ENCODE results near the gene IDH2.
A peak's percentile ranks its signal among the peaks of the same experiment; 100 is the strongest.
"Not testable (repeated sequence)": the region's sequence is repeated elsewhere in the genome, so short reads cannot be mapped to it uniquely, and the experiment has no call there.

The IDH2 gene

DNA sequence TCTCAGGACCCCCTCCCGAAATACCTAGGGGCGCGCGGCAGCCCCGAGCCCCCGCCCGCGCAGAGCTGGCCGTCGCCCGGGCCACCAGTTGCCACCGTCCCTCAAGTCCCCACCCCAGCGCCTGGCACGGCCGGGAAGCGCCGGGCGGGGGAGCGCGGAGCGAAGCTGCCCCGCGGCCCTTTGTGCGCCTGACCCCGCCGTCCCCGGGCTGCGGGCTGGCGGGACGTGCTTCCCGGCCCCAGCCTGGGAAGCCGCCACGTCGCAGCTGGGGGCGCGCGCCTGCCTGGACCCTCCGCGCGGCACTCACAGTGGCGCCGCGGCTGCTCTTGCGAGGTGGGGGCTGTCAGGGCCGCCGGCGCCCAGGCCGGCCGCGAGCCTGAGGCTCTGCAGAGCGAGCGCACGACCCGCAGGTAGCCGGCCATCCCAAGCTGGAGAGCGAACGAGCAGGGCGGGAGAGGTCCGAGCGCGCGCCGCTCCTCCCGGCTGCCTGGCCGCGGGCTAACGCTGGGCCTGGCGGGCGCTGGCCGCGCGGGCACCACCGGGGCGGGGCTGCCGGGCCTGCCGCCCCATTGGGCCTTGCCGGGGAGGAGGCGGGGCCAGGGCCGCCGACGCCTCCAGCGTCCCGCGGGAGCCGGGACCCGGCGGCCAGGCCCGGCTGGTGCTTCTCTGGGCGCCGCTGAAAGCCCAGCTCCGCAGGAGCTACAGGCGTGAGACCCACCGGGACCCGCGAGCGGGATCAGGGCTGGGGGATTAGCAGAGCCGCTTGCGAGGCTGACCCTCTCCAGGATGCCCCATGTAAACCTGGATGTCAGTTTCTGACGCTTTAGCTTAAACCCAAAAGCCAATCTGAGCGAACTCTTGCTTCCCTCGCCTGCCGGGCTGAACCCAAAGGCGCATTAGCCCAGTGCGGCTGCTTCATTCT, at the start of gene IDH2:
TSS of gene IDH2 (minus strand) at position 500 of the 922 bp plus-strand sequence. CDS start at position 422, 78 bp downstream.
- Histone ChIP-seq H3K36me3 (ENCODE audit: control insufficient read depth, insufficient read depth, low read length) (no peaks in the 10 kb centered on the region), H3K27me3 (ENCODE audit: control insufficient read depth, insufficient read depth, low read length) (peaks cover 25% of the 10 kb centered on the region), H3K4me1 (ENCODE audit: control insufficient read depth, insufficient read depth, low read length) (peaks cover 39% of the 10 kb centered on the region), H3K27ac (ENCODE audit: low read depth, low read length) (no peak within 1 kb of the TSS), H3K9me3 (ENCODE audit: control insufficient read depth, insufficient read depth, low read depth, low read length) (no peaks in the 10 kb centered on the region), H3K9ac (ENCODE audit: low read length) (peak within 1 kb of the TSS; percentile 89), H3K4me3 (ENCODE audit: low read depth, low read length) (peak within 1 kb of the TSS; percentile 86)

- not testable (repeated sequence) for H3K9ac ChIP-seq (ENCODE audit: low read length); H3K9me3 ChIP-seq (ENCODE audit: control insufficient read depth, insufficient read depth, low read depth, low read length); H3K27me3 ChIP-seq (ENCODE audit: control insufficient read depth, insufficient read depth, low read length); H3K27ac ChIP-seq (ENCODE audit: low read depth, low read length); H3K36me3 ChIP-seq (ENCODE audit: control insufficient read depth, insufficient read depth, low read length); H3K4me3 ChIP-seq (ENCODE audit: low read depth, low read length)
- H3K4me1 ChIP-seq (ENCODE audit: control insufficient read depth, insufficient read depth, low read length): peaks cover 31% of the 10 kb centered on the region
These were observed 48.3 kb upstream of the IDH2 start for GRCh38 chr15:90150551-90150950.

DNA sequence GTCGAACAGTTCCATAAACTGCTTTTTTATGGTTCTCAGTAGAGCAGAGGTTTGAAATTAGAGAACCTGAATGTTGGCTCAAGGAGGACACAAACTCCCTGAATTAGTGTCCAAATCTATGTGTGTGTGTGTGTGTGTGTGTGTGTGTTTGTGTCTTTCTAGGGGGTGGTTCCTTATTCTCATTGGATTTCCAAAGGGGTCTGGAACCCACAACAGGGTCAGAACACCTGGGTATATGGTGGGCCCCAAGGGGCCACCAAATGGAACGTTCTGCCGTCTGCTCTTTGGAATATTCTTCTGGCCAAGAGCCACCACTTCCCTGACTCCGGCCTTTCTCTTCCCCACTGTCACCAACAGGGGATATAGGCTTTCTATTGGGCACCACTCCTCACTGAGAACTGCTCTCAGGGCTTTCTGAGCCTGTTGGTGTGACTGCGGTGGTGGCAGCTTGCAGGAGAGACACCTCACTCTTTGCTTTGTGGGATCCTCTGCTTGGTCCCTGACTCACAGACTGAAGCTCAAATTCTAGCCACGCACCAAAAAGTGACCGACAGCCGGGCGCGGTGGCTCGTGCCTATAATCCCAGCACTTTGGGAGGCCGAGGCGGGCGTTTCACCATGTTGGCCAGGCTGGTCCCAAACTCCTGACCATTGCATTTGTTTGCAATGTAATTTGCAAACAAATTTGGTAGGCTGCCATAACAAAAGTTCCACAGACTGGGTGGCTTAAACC, 47.5 kb upstream of the IDH2 start:
- Histone ChIP-seq H3K27me3 (ENCODE audit: control insufficient read depth, insufficient read depth, low read length) (no peaks in the 10 kb centered on the region), H3K27ac (ENCODE audit: low read depth, low read length) (no peak overlapping the region), H3K4me3 (ENCODE audit: low read depth, low read length) (no peak overlapping the region), H3K9ac (ENCODE audit: low read length) (no peak overlapping the region), H3K36me3 (ENCODE audit: control insufficient read depth, insufficient read depth, low read length) (no peaks in the 10 kb centered on the region), H3K9me3 (ENCODE audit: control insufficient read depth, insufficient read depth, low read depth, low read length) (no peaks in the 10 kb centered on the region), H3K4me1 (ENCODE audit: control insufficient read depth, insufficient read depth, low read length) (peaks cover 31% of the 10 kb centered on the region)

GRCh38 chr15:90146198-90146761, 44.0 kb upstream of the IDH2 start:
- H3K27ac ChIP-seq (ENCODE audit: low read depth, low read length); H3K36me3 ChIP-seq (ENCODE audit: control insufficient read depth, insufficient read depth, low read length); H3K4me3 ChIP-seq (ENCODE audit: low read depth, low read length); H3K9ac ChIP-seq (ENCODE audit: low read length); H3K27me3 ChIP-seq (ENCODE audit: control insufficient read depth, insufficient read depth, low read length); H3K9me3 ChIP-seq (ENCODE audit: control insufficient read depth, insufficient read depth, low read depth, low read length): not testable (repeated sequence)
- H3K4me1 ChIP-seq (ENCODE audit: control insufficient read depth, insufficient read depth, low read length): peaks cover 19% of the 10 kb centered on the region

DNA sequence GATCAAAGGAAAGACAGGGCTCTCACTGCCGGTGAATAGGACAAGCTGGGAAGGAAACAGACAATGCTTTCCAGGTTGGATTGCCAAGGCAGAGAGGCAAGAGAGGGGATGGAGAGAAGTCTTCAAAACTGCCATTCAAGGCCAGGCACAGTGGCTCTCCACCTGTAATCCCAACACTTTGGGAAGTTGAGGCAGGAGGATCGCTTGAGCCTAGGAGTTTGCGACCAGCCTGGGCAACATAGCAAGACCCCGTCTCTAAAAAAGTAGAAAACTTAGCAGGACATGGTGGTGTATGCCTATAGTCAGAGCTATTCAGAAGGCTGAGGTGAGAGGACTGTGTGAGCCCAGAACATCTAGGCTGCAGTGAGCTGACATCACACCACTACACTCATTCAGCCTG, 43.5 kb upstream of the IDH2 start:
- Histone ChIP-seq H3K27me3 (ENCODE audit: control insufficient read depth, insufficient read depth, low read length) (no peaks in the 10 kb centered on the region), H3K9ac (ENCODE audit: low read length) (no peak overlapping the region), H3K36me3 (ENCODE audit: control insufficient read depth, insufficient read depth, low read length) (no peaks in the 10 kb centered on the region), H3K4me3 (ENCODE audit: low read depth, low read length) (no peak overlapping the region), H3K4me1 (ENCODE audit: control insufficient read depth, insufficient read depth, low read length) (peaks cover 19% of the 10 kb centered on the region), H3K27ac (ENCODE audit: low read depth, low read length) (no peak overlapping the region), H3K9me3 (ENCODE audit: control insufficient read depth, insufficient read depth, low read depth, low read length) (no peaks in the 10 kb centered on the region)

DNA sequence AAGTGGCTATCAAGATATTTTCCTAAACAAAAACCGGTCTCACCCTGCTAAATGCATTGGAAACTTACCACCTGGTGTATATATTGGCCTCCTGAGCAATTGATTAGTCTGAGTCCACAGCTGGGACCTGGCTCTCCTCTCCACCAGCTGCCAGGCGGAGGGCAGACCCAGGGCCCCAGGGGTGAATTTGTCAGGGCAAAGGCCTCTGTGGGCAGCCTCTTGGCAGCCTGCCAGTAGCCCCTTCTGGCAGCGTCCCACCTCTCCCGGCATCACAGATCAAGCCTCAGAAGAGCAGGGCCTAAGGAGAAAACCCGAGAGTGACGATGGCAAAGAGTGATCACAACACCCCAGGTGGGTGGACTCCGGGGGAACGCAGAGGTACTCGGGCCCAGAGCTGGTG, 43.0 kb upstream of the IDH2 start:
- H3K4me1 ChIP-seq (ENCODE audit: control insufficient read depth, insufficient read depth, low read length): peaks cover 19% of the 10 kb centered on the region
- H3K4me3 ChIP-seq (ENCODE audit: low read depth, low read length): no peak overlapping the region
- no peak overlapping the region for H3K27ac ChIP-seq (ENCODE audit: low read depth, low read length)
- no peak overlapping the region for H3K9ac ChIP-seq (ENCODE audit: low read length)
- H3K9me3 ChIP-seq (ENCODE audit: control insufficient read depth, insufficient read depth, low read depth, low read length): no peaks in the 10 kb centered on the region
- H3K36me3 ChIP-seq (ENCODE audit: control insufficient read depth, insufficient read depth, low read length): no peaks in the 10 kb centered on the region
- H3K27me3 ChIP-seq (ENCODE audit: control insufficient read depth, insufficient read depth, low read length): no peaks in the 10 kb centered on the region

DNA sequence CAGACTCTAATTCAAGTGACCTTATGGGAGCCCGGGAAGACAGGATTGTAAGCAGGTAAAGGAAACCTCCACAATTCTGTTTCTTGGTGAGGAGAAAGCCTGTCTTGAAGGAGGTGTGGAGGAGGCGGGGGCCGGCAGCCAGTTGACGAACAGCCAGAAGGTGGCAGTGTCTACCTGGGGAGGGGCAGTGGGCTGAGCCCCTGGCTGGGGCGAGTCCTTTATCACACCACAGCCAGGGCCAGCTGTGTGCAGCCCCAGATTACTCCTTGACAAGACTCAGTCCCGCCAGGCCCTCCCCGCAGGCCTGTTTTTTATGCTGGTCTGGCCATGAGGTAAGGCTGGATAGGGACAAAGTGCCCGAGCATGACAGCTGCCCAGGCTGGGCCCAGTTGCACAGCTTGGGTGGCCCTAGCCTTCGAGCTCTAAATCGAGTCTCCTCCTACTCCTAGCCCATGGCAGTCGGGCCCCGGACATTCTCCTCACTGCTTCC, 40.9 kb upstream of the IDH2 start:
- no peak overlapping the region for H3K9ac ChIP-seq (ENCODE audit: low read length)
- H3K27me3 ChIP-seq (ENCODE audit: control insufficient read depth, insufficient read depth, low read length): no peaks in the 10 kb centered on the region
- H3K4me3 ChIP-seq (ENCODE audit: low read depth, low read length): no peak overlapping the region
- peaks cover 12% of the 10 kb centered on the region; the same call in 1 of the 2 replicates for H3K9me3 ChIP-seq (ENCODE audit: control insufficient read depth, insufficient read depth, low read depth, low read length)
- no peak overlapping the region for H3K27ac ChIP-seq (ENCODE audit: low read depth, low read length)
- H3K4me1 ChIP-seq (ENCODE audit: control insufficient read depth, insufficient read depth, low read length): peaks cover 6% of the 10 kb centered on the region
- H3K36me3 ChIP-seq (ENCODE audit: control insufficient read depth, insufficient read depth, low read length): no peaks in the 10 kb centered on the region

DNA sequence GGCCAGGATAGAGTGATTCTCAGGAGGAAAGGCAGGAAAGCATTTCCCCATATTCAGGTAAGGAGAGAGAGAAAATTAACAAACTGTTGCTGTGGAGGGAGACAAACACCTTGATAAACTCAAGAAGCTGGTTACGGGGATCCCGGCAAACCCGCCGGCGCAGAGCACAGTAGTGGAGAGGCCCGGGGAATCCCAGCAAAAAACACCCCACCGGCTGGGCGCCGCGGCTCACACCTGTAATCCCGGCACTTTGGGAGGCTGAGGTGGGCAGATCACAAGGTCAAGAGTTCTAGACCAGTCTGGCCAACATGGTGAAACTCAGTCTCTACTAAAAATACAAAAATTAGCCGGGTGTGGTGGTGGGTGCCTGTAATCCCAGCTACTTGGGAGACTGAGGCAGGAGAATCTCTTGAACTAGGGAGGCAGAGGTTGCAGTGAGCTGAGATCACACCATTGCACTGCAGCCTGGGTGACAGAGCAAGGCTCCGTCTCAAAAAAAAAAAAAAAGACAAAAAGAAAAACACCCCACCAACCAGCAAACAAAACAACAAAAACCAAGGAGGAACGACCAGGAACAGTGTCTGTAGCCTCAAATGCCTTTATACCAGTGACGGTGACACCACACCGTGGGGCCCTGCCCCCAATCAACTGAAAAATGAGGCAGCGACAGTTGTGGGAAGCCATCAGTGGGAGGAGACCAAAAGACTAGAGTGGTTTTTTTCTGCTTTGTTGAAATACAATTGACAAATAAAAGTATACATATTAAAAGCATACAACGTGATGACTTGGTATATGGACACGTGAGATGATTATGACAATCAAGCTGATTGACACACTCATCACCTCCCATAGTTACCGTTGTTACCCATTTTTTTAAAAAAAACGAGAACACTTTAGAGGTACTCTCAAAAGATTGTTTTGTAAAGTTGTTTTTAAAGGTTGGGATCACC, 40.2 kb upstream of the IDH2 start:
- H3K4me1 ChIP-seq (ENCODE audit: control insufficient read depth, insufficient read depth, low read length): peaks cover 6% of the 10 kb centered on the region
- no peak overlapping the region for H3K9ac ChIP-seq (ENCODE audit: low read length)
- H3K9me3 ChIP-seq (ENCODE audit: control insufficient read depth, insufficient read depth, low read depth, low read length): peaks cover 12% of the 10 kb centered on the region; the same call in 1 of the 2 replicates
- H3K36me3 ChIP-seq (ENCODE audit: control insufficient read depth, insufficient read depth, low read length): no peaks in the 10 kb centered on the region
- H3K27ac ChIP-seq (ENCODE audit: low read depth, low read length): no peak overlapping the region
- no peak overlapping the region for H3K4me3 ChIP-seq (ENCODE audit: low read depth, low read length)
- no peaks in the 10 kb centered on the region for H3K27me3 ChIP-seq (ENCODE audit: control insufficient read depth, insufficient read depth, low read length)

DNA sequence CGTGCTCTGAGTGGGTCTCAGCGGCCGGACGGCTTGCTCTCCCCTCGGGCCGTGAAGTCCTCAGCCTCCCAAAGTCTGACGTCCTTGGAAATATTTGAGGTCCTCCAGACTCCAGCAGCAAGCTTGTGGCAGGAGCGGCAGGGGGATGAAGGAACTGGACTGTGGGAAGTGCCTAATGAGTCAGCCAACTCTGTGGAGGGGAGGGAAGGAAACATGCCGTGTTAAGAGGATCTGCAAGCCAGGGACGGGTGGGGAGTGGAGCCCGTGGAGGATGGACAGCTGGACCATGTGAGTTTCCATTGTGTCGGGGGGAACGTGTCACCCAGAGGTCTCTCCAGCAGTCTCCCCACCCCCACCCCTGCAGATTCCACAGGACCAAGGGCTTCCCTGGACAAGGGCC, 39.4 kb upstream of the IDH2 start:
- Histone ChIP-seq H3K9me3 (ENCODE audit: control insufficient read depth, insufficient read depth, low read depth, low read length) (peaks cover 12% of the 10 kb centered on the region; the same call in 1 of the 2 replicates), H3K4me1 (ENCODE audit: control insufficient read depth, insufficient read depth, low read length) (peaks cover 6% of the 10 kb centered on the region), H3K36me3 (ENCODE audit: control insufficient read depth, insufficient read depth, low read length) (no peaks in the 10 kb centered on the region), H3K27ac (ENCODE audit: low read depth, low read length) (no peak overlapping the region), H3K27me3 (ENCODE audit: control insufficient read depth, insufficient read depth, low read length) (no peaks in the 10 kb centered on the region), H3K9ac (ENCODE audit: low read length) (no peak overlapping the region), H3K4me3 (ENCODE audit: low read depth, low read length) (no peak overlapping the region)

- peaks cover 12% of the 10 kb centered on the region; the same call in 1 of the 2 replicates for H3K9me3 ChIP-seq (ENCODE audit: control insufficient read depth, insufficient read depth, low read depth, low read length)
- not testable (repeated sequence) for H3K36me3 ChIP-seq (ENCODE audit: control insufficient read depth, insufficient read depth, low read length); H3K4me3 ChIP-seq (ENCODE audit: low read depth, low read length); H3K27ac ChIP-seq (ENCODE audit: low read depth, low read length); H3K9ac ChIP-seq (ENCODE audit: low read length); H3K4me1 ChIP-seq (ENCODE audit: control insufficient read depth, insufficient read depth, low read length); H3K27me3 ChIP-seq (ENCODE audit: control insufficient read depth, insufficient read depth, low read length)
These were observed 37.3 kb upstream of the IDH2 start for GRCh38 chr15:90139549-90139948.

Measured in HUES6 (cell line).